HepG2 (cell line): ENCODE results near the gene JMJD8. TPM values are rescaled to one million over a fixed set of nuclear protein-coding genes. Genes with fewer than 3 reads are reported as not detected.

Experiments used
- ATAC-seq: fragments of 200-7000 bp; cut with Tn5 transposase; 3 replicates; pipeline ENCODE4 v1.9.1; 2020; ENCODE audit warnings: mild to moderate bottlenecking, moderate library complexity
- BruUV-seq: library from RNA; stranded (reverse); fragments of 400-500 nt; replicated peaks from 2 replicates; lab custom pipeline; 2021; lab: Mats Ljungman, UMichigan
- CTCF ChIA-PET: fragments of 300-600 bp; formaldehyde crosslinking; extraction: SDS; loops from one replicate; lab custom pipeline; 2021; ENCODE audit warnings: low total read pairs, inconsistent platforms, low intra/inter-chr PET ratio; lab: Yijun Ruan, JAX
- POLR2A ChIA-PET: fragments of 350-600 bp; sonication (Branson Sonifier 250); formaldehyde crosslinking; loops from one replicate; lab custom pipeline; 2020; ENCODE audit warnings: antibody characterized with exemption, inconsistent platforms; lab: Yijun Ruan, JAX
- DNase-seq: peaks from one replicate; pipeline ENCODE4 v3.0.0-alpha.2; 2015; ENCODE audit warnings: low spot score
- FAIRE-seq: peaks from 3 replicates; lab custom pipeline; 2011; peaks lifted over from hg19 to GRCh38; lab: Jason Lieb, UNC
- H2AFZ ChIP-seq: one replicate; pipeline ENCODE4 v1.6.1; 2011; ENCODE audit warnings: low read length, inconsistent platforms
- H3K27ac ChIP-seq: fragments of 300-600 bp; 3 replicates; pipeline ENCODE4 v1.8.0; 2011; ENCODE audit warnings: mixed run types, mild to moderate bottlenecking, mixed read lengths, low read length, inconsistent platforms; ENCODE audit not compliant: insufficient read depth; ENCODE audit errors: extremely low read length
- H3K27me3 ChIP-seq, 2 experiments: fragments of 200-600 bp in 1 of 2; 2 replicates in 1 of 2; 3 replicates in 1 of 2; pipeline versions ENCODE4 v1.6.0 to v1.8.0; 2011; ENCODE audit warnings: low read length in 2 of 2, mild to moderate bottlenecking in 2 of 2, moderate library complexity in 2 of 2, inconsistent platforms in 1 of 2; ENCODE audit not compliant: insufficient read depth in 2 of 2, control insufficient read depth in 1 of 2
- H3K36me3 ChIP-seq, 2 experiments: fragments of 200-600 bp in 1 of 2; replicated peaks in 1 of 2; 2 replicates in 1 of 2; 3 replicates in 1 of 2; pipeline versions ENCODE4 v1.5.1 to v1.8.0; 2011; ENCODE audit warnings: low read length in 2 of 2, inconsistent platforms in 1 of 2; ENCODE audit not compliant: insufficient read depth in 2 of 2, control insufficient read depth in 1 of 2
- H3K4me1 ChIP-seq: 2 replicates; pipeline ENCODE4 v1.5.1; 2012; ENCODE audit warnings: low read length, inconsistent platforms; ENCODE audit not compliant: insufficient read depth
- H3K4me2 ChIP-seq: 2 replicates; pipeline ENCODE4 v1.6.0; 2011; ENCODE audit warnings: low read depth, low read length, inconsistent platforms
- H3K4me3 ChIP-seq, 3 experiments: fragments of 200-600 bp in 1 of 3; sonication (generic), shearing (Covaris generic) in 1 of 3; replicated peaks in 1 of 3; 2 replicates each; pipeline ENCODE4 v1.5.1; 2011 to 2016; ENCODE audit warnings: low read length in 3 of 3, inconsistent platforms in 2 of 3, low read depth in 2 of 3, mild to moderate bottlenecking in 2 of 3, control low read depth in 1 of 3, mixed read lengths in 1 of 3; ENCODE audit not compliant: insufficient read depth in 1 of 3
- H3K79me2 ChIP-seq: one replicate; pipeline ENCODE4 v1.6.1; 2011; ENCODE audit warnings: low read length, inconsistent platforms; ENCODE audit not compliant: insufficient read depth
- H3K9ac ChIP-seq: 2 replicates; pipeline ENCODE4 v1.6.0; 2011; ENCODE audit warnings: mild to moderate bottlenecking, low read depth, low read length, inconsistent platforms; ENCODE audit not compliant: insufficient read depth
- H3K9me3 ChIP-seq: 2 replicates; pipeline ENCODE4 v1.5.1; 2012; ENCODE audit warnings: mild to moderate bottlenecking, low read length
- H4K20me1 ChIP-seq: 2 replicates; pipeline ENCODE4 v1.6.0; 2011; ENCODE audit warnings: inconsistent platforms, mild to moderate bottlenecking, low read length, moderate library complexity; ENCODE audit not compliant: insufficient read depth
- AGO1 ChIP-seq: fragments of 200-400 bp; formaldehyde crosslinking; IDR thresholded peaks from 2 replicates; pipeline ENCODE4 v1.6.1; 2017; ENCODE audit warnings: mild to moderate bottlenecking, low read depth, low read length, moderate library complexity; ENCODE audit not compliant: poor library complexity, severe bottlenecking
- AGO2 ChIP-seq: fragments of 200-400 bp; formaldehyde crosslinking; optimal IDR thresholded peaks from 2 replicates; pipeline ENCODE3; 2017; ENCODE audit warnings: mild to moderate bottlenecking, low read depth, low read length, moderate library complexity
- AHDC1 ChIP-seq: sonication (generic); formaldehyde crosslinking; IDR thresholded peaks from 2 replicates; pipeline ENCODE4 v1.5.1; 2020; ENCODE audit warnings: mild to moderate bottlenecking, missing genetic modification reagents, borderline replicate concordance
- POLR2A ChIP-seq, 2 experiments: IDR thresholded peaks; 2 replicates each; pipeline ENCODE4 v1.6.1; 2011; ENCODE audit warnings: low read depth in 2 of 2, low read length in 2 of 2, mild to moderate bottlenecking in 1 of 2, moderate library complexity in 1 of 2; ENCODE audit not compliant: insufficient read depth in 1 of 2
- RBFOX2 ChIP-seq: fragments of 200-400 bp; formaldehyde crosslinking; IDR thresholded peaks from 2 replicates; pipeline ENCODE4 v1.6.1; 2017; ENCODE audit warnings: low read depth, mild to moderate bottlenecking, low read length
- ZMAT3 ChIP-seq: sonication (generic); formaldehyde crosslinking; conservative IDR thresholded peaks from 2 replicates; pipeline ENCODE4 v1.7.0; 2021; ENCODE audit warnings: missing genetic modification reagents
- WGBS: methylation state at CpG from one replicate; pipeline ENCODE4 v1.1.6; 2017; ENCODE audit warnings: low lambda C conversion rate; 5-methylcytosine and 5-hydroxymethylcytosine counted together
- in situ Hi-C: cut with HindIII; loops from 2 replicates; pipeline ENCODE4 v1.10.0; 2017; ENCODE audit warnings: low pct_unique_long_range_greater_than_20kb; ENCODE audit not compliant: extremely low pct_ligation_motif_present
- intact Hi-C: fragments of 100-400 bp; cut with micrococcal nuclease; formaldehyde crosslinking; loops from one replicate; pipeline ENCODE4 v1.10.0; 2022; ENCODE audit not compliant: unreplicated experiment
- polyA plus RNA-seq, 8 experiments: library from polyadenylated mRNA; depleted of rRNA in 3 of 8; stranded (reverse) in 7 of 8; unstranded in 1 of 8; fragments of >200 nt; fragmentation: Illumina TruSeq in 4 of 8; extraction: Trizol in 4 of 8; gene quantifications; 2 replicates each; pipeline versions ENCODE4 v1.2.1 to v1.2.3, GENCODE V29; 2011 to 2016; ENCODE audit warnings: low read depth in 4 of 8, missing spikeins in 1 of 8, mixed read lengths in 1 of 8; ENCODE audit not compliant: insufficient read depth in 1 of 8
- total RNA-seq, 5 experiments: library from RNA; depleted of rRNA; stranded (reverse); fragments of >200 nt; fragmentation: Illumina TruSeq; extraction: Trizol; gene quantifications; 2 replicates each; pipeline ENCODE4 v1.2.3, GENCODE V29; 2016; ENCODE audit warnings: low read depth in 1 of 5

The JMJD8 gene
- total and polyA plus RNA-seq, 2 of the 13 experiments (the other 11 are each of a cell fraction or from before 2014, with no cell fraction given), result 2.6 to 11.8 TPM

DNA sequence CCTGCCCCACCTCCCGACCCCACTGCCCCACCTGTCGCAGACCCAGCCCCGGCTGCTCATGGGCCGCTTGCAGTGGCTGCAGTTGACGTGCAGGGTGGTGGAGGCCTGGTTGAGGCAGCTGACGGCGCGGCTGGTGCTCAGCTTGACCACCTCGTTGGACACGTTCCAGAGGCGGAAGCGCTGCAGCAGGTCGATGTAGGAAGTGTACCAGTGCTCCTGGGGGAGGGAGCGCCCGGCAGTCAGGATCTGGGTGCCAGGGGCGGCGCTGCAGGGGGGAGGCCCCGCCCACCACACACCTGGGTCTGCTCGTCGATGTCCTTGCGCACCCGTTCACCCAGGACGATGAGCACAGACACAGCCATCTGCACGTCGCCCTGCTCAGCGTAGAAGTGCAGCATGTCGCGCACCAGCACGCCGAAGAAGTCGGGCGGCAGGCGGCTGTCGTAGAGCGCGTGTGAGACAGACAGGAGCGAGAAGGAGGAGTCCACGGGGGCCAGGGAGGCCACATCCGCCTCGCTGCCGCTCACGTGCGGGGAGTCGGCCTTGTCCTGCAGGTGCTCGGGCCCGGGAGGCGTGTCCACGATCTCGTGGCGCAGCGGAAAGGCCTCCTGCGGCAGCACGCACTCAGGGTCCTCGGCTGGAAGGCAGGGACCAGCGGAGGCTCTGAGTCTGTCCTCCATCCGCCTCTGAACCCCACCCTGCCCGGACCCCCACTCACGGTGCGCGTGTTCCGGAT lies 995 bp upstream of the JMJD8 start (continued):
- TF ChIP-seq AHDC1 (CRISPR knock-in tag) (no peak), POLR2A (IDR thresholded peaks at IDR 0.05; ENCODE audit: insufficient read depth in 1 of 2, low read depth in 2 of 2, low read length in 2 of 2) (peak in 1 of 2 experiments; percentile 36; a peak in 2 of 4 replicates)

- Histone ChIP-seq H3K27ac (no peak overlapping the region), H3K4me3 (no peak overlapping the region), H3K27me3 (no peaks in the 10 kb centered on the region; a peak in 1 of 5 replicates), H3K36me3 (peaks cover 11 to 20% of the 10 kb centered on the region in 2 experiments; a peak in 4 of 5 replicates), H3K4me1 (peaks cover 23% of the 10 kb centered on the region), H2AFZ (no peak overlapping the region), H3K4me2 (no peak overlapping the region), H3K79me2 (peaks cover 16% of the 10 kb centered on the region), H3K9ac (no peak overlapping the region), H3K9me3 (no peaks in the 10 kb centered on the region), H4K20me1 (0 out of 2 replicates have a peak, but pooled peaks cover 3% of the 10 kb centered on the region)
- no peak for ATAC-seq
- no TSS peak for BruUV-seq
- in situ Hi-C loops, result no loop called here
- no peak for DNase-seq
- intact Hi-C loops, result no loop called here
- TF ChIP-seq AGO1 (peak; percentile 15), AGO2 (peak; percentile 82), RBFOX2 (peak; percentile 68), ZMAT3 (CRISPR knock-in tag) (no peak)
- POLR2A ChIA-PET, result no interaction called here
- 96% methylated on average over 56 of the region's 57 CpGs for WGBS
- CTCF ChIA-PET, result no interaction called here
- FAIRE-seq, result no peak
Observed at GRCh38 chr16:683396-684070, 601 bp downstream of the JMJD8 start.
